CD4-positive, alpha-beta T cell treated with Interferon gamma for 1 hour (primary cell): ENCODE results near the gene TASL.
"Not testable (repeated sequence)": the region's sequence is repeated elsewhere in the genome, so short reads cannot be mapped to it uniquely, and the experiment has no call there.

Experiments used
- DNase-seq: peaks from one replicate; pipeline ENCODE4 v3.0.0-alpha.2; 2020

The TASL gene, protein sequence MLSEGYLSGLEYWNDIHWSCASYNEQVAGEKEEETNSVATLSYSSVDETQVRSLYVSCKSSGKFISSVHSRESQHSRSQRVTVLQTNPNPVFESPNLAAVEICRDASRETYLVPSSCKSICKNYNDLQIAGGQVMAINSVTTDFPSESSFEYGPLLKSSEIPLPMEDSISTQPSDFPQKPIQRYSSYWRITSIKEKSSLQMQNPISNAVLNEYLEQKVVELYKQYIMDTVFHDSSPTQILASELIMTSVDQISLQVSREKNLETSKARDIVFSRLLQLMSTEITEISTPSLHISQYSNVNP

DNA sequence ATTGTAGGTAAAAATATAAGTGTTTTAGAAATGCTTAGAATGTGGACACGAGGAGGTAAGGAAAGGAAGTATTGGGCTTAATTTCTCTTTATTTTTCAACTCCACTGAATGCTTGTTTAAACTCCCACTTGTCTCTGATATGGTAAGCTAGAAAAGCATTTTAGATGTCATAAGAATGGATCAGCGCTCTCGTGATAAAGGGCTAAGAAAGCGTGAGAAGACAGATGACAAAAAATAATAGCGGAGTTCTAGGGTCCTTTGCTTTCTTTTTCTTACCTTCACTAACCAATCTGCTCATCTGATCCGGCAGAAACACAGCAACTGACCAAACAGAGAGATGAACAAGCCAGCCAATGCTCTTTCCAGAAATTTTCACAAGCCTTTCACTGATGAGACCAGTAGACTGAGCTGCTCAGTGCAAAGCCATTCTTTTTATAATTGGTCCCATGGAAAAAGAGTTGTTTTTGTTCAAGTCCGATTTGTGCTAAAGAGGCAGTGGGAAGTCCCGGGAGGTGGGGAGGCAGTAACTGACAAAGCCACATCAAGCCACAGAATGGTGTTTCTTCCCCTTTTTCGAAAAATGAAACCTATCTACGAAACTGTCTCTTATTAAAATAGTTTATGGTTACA lies at the start of gene TASL:
TSS of gene TASL (minus strand) at position 405 of the 630 bp plus-strand sequence. CDS start 17,411 bp downstream, outside the sequence.
- DNase-seq: peak; percentile 74

DNA sequence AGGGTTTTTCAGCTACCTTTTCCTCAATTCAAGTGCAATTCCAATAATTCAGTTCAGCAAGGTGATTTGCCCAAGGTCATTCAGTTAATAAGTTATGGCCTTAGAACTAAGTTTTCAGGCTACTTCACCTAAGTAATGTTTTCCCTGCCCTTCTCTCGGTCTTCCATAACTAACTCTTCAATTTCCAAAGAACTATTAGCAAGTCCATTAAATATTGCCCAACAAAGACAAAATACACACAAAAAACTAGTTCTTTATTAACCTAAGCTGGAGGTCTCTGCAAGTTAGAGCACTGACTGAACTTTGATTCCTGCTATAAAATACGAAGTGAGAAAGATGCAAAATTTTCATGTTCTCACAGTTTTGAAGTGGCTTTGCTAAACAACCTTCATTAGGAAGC lies 48.8 kb upstream of the TASL start:
- DNase-seq: no peak

DNA sequence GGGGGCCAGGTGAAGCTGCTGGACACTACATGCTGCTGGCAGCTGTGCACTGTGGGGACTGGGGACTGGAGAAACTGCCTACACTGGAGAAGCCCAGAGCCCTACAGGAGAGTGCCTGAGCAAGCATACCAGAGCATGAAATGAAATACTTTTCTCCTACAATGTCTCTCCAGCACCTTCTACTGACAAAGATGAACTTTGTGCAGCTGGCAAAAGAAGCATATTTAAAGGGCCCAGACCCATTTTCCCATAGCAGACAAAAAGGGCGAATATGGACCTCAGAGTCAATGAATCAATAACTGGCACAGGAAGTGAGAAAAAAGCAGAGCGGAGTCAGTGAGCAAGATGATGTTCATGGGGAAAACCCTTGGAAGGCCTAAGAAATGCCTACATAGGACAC lies 44.8 kb upstream of the TASL start:
- no peak for DNase-seq

DNA sequence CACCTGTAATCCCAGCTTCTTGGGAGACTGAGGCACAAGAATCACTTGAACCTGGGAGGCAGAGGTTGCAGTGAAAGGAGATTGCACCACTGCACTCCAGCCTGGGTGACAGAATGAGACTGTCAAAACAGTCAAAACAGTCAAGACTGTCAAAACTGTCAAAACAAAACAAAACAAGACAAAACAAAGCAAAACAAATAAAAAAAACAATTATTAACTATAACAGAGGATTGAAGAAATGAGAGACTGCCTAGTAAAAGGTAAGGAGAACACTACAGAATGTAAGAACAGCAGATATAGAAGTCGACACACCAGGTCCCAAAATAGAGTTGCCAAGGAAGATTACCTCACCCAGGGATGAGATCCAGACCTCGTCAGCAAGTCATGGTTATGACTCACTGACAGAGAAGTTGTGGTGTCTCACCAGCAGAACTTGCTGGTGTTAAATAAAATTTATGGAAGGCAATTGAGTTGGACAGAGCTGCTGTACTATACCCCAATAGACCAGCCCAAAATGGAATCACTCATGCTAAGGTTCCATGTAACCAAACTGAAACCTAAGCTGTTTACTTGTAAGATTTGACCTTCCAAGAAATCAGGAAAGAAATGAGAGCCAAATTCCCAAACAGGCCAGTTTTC lies 43.5 kb upstream of the TASL start:
- DNase-seq: peak; percentile 46

DNA sequence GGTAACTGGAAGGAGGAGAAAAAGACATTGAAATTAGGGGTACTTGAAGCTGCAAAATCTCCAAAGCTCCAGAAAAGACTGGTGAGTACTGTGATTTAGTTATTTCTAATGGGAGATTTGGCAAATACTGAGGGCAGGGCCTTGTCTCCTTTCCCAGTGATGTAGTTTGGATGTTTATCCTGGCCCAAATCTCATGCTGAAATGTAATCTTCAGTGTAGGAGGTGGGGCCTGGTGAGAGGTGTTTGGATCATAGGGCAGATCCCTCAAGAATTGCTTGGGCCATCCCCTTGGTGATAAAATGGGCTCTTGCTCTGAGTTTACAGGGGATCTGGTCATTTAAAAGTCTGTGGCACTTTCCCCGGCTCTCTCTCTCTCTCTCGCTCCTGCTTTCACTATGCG lies 42.6 kb upstream of the TASL start:
- DNase-seq: no peak

DNA sequence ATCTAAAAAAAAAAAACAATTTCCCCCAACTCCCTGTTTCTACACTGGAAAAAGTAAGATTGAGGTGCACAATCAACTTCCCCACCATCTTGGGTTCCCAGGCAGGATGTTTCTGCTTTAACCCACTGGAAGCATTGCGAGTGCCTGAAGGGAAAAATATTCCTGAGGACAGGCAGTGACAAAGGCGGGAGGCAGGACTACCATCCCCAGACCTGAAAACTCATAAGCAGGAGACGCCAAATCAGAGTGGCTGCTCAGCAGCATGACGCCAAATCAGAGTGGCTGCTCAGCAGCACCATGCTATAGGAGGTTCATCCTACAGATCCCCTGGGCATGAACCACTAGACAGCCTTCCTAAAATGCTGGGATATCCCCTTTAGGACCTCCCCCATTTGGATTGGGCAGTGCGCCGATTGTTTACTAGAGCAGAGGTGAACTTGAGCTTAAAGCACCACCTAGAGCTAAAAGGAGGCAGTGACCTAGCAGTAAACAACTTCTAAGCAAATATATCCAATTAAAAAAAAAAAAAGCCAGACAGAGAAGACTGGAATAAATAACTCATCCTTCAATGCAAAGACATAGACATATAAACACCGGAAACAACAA lies 40.7 kb upstream of the TASL start:
- peak; percentile 22 for DNase-seq

DNA sequence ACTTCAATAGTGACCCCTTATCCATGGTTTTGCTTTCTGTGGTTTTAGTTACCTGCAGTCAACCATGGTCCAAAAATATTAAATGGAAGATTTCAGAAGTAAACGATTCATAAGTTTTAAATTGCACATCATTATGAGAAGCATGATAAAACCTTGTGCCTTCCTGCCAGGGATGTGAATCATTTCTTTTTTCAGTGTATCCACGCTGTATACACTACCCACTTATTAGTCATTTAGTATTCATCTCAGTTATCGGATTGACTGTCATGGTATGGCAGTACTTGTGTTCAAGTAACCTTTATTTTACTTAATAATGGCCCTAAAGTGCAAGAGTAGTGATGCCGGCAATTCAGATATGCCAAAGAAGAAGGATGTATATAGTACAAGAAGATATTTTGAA lies 37.7 kb upstream of the TASL start:
- no peak for DNase-seq

DNA sequence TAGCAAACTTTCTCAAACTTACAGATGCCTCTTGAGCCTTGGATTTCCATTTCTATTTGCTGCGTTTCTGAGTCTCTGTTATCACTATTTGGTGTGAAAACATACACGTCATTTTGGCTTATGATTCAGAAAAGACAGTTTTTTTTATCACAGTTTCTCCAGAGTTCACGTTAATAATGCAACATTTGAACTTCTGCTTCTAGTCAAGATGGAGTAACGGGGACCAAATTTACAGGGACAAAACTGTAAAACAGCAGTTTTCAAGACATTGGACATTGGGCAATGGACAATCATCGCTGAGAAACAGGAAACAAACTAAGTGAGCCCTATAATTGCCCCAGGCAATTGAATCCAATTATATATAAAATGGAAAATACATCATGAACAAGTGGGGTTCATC lies 36.2 kb upstream of the TASL start:
- no peak for DNase-seq

DNA sequence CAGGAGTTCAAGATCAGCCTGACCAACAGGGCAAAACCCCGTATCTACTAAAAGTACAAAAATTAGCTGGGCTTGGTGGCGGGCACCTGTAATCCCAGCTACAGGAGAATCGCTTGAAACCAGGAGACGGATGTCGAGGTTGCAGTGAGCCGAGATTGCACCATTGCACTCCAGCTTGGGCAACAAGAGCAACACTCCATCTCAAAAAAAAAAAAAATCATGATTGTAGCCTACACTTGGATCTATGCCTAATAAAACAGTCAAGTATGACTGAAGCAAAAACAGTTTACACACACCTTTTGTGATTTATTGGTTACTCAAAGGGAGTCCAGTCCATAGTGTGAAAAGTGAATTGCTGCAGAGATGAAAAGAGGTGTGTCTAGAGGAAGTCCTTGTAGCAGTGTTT lies 34.7 kb upstream of the TASL start:
- DNase-seq: no peak

DNA sequence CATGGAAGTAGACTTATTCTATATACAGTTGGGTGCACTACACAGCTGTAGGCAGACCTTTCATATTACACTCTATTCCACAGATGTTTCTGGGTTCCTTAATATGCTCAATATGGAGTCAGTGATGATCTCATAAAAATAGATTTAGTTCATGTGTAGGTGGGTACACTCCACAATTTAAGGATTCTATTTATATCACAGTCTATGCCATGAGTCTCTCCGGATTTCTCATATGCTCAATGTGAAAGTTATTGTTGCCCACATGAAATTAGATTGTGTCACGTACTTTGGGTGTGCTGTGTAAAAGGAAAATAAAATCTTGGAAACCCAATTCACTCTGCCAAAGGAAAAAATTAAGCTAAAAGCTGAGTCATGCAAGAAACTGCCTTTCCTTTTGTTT lies 32.5 kb upstream of the TASL start:
- no peak for DNase-seq

DNA sequence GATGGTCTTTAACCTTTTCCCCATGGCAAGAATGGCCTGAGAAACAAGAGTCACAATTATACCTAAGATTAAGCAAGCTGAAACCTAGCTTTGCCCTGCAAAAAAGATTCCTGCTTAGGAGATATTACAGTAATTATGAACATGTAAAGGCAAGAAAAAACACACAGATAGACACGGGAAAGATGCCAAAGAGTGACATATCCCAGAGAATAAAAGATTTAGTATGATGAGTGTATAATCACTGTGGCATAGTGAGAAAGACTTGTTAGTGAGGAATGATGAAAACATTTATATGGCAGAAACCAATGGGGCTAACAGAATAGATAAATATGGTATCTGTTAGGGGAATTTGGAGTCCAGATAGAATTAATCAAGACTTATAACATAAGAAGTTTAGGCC lies 29.6 kb upstream of the TASL start:
- no peak for DNase-seq

DNA sequence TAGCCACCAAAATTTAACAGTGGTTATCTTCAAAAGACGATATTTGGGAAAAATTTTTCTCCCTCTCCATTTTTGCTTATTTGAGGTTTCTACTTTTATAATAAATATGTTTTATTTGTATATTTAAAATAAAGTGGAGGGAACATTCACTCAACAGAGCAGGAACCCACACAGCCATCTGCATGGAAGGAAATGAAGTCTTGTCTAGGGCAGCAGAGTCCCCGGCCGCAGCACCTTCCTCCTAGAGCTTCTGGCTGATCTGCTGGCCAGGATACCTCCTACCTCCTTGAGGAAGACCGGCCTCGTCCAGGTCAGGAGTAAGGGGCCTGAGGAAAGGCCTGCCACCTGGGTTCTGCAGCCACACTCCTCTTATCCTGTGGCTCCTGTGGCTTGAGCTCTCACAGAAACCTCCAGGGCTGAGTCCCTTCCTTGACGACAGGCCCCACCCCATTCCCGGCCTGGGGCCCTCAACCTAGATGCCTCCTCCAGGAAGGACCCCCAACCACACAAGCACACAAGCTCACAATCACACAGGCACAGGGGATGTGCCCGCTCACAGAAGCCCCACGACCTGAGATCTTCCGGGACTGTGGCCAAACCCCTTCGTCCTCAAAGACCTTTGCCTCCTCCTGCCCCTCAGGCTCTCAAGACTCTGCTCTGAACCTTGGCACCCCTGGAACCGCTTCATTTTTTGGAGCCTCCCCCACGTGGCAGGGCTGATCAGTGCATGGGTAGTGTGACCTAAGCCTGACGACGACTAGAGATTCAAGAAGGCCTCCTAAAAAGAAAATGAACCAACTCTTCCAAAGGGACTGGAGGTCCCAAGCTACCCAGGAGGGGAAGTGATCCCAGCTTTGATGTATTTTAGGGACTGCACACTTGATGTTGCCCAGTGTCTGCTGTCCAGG lies 23.0 kb upstream of the TASL start:
- not testable (repeated sequence) for DNase-seq

DNA sequence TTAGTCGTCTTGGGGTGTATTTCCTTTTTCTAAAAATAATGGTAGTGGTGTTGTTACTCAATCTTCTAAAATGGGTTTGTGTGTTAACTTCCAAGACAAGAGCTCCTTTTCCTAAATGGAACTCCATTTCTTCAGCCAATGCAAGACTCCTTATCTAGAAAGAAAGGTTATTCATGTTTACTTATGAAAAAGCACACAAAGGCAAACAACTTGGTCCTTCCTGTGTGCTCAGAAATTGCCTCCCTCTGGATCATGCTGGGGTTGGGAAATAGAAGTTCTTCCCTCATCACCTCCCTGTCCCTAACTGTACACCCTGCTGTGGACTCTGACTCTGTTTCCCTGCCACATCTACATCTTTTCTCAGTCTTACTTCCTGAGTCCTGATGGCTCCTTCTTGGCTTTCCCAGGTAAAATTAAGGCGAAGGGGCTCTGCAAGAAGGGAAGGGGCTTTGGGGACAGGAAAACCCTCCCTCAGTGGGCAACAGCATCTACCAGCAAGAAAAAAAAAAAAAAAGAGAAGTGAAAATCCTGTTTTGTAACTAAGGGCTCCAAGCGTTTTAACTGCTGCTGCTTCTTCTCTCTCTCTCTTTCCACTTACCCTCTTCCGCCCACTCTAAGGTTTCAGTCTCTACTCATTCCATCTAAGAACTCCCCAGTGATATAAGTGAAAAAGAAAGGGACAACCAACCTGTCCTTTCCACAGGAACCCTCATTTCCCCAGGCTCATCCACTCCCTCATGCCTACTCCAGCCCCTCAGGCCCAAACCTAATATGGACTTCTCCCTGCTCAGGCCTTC lies 19.8 kb upstream of the TASL start:
- no peak for DNase-seq

DNA sequence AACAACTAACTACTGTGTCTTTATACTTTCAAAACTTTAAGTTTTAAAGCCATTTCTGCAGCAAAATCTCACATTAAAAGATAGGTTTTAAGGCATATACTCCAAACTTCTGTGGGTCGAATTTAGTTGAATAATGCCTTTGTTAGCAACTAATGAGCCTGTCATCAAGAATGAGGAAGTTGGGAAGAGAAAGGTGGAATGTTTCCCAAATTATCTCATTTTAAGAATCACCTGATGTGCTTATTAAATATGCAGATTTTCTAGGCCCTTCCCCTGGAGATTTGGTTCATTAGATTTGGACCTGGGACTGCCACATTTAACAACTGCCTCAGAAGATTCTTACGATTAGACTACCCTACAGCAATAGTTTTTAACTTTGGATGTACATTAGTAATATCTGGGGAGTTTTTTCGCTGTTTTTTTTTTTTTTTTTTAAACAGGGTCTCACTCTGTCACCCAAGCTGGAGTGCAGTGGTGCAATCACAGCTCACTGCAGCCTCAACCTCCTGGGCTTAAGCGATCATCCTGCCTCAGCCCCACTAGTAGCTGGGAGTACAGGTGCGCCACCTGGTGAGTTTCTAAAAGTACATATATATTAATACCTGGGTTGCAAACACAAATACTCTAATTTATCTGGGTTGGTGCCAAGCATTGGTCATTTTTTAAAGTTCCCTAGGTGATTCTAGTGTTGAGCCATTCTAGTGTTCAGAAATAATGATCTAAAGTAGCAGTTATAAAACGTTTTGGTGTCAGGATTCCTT lies 16.1 kb upstream of the TASL start:
- DNase-seq: peak; percentile 37

DNA sequence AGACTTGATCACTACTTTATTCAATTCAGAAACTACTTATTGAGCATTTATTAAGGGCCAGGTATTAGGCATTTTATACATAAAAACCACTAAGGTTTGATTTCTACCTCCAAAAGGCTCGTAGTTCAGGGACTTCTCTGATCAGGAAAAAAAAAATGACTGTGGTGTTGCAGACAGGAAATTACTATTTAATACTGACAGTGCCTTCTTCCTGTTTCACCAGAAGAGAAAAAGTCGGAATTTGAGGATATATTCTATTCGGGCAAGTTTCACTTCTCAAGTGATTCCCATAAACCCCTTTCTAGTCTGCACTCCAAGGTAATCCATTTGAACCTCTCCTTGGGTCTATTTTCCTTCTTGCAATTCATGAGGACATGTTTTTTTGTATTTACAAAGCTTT lies 15.3 kb upstream of the TASL start:
- DNase-seq: no peak

DNA sequence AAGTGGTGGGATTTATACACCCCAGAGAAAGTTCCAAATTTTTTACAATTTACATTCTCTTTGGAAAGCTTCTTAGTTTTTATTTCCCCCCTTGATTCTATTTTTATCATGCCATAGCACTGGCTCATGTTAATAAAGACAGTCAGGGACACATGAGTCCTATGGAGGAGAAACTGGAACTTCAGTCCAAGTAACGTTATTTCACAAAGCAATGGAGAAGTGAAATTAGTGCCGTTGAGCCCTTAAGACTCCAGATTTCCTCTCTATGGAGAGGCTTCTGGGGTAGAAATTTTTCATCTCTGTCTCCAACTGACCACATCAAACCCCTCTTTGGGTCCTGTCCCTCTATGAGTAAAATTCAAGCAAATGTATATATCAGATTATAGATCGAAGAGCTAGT lies 12.8 kb upstream of the TASL start:
- no peak for DNase-seq

DNA sequence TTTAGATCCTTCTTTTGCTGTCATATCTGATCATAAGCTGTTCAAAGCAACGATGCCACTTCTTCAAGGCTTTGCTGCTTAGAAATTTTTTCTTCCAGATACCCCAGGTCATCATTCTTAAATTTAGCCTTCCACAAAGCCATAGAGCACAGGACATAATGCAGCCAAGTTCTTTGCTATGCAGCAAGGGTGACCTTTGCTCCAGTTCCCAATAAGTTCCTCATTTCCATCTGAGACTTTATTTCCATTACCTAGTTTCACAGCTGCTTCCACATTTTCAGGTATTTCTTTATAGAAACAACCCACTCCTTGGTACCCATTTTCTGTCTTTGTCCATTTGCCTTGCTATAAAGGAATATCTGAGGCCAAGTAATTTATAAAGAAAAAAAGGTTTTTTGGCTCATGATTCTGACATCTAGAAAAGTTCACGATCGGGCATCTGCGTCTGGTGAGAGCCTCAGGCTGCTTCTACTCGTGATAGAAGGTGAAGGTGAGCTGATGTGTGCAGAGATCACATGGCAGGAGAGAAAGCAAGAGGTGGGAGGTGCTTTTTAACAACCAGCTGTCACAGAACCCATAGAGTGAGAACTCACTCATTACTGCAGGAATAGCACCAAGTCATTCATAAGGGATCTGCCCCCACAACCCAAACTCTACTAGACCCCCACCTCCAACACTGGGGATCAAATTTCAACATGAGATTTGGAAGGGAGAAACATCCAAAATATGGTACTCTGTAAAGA lies 11.8 kb upstream of the TASL start:
- no peak for DNase-seq

DNA sequence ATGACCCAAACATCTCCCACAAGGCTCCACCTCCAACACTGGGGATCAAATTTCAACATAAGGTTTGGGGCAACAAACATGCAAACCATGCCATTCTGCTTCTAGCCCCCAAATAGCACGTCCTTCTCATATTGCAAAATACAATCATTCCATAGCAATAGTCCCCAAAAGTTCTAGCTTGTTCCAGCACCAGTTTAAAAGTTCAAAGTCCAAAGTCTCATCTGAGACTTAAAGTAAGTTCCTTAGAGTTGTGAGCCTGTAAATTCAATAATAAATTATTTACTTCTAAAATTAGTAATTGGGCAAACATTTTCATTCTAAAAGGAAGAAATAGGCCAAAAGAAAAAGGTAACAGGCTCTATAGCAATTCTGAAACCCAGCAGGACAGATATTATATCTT lies 8.9 kb upstream of the TASL start:
- DNase-seq: no peak

DNA sequence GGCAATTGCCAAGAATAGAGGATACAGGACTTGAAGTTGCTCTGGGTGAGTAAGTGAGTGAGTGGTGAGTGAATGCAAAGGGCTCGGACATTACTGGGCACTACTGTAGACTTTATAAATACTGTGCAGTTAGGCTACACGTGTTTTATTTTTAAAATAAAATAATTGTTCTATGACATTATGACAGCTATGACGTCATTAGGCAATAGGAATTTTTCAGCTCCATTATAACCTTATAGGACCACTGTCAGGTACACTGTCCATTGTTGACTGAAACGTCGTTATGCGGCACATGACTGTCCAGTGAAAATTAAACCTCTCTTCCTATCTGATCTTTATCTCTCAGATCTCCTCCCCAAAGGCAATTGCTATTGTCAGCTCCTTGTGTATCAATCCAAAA lies 5.1 kb upstream of the TASL start:
- no peak for DNase-seq

DNA sequence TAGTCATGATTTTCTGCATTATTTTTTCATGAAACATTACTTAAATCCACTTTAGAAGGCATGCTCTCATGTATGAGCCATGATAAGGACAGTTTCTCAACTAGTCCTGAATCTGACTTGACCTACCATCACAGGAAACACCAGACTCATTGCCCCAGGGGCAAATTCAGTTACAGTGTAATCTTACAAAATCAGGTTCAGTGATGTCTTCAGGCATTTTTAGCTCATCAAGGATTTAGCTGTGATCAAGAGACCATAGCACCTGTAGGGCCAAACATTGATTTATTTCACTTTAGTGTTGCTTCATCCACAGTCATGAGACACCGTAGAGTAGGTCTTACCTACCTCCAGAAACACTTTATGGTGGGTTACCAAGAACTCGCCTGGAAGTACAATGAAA lies 3.1 kb upstream of the TASL start:
- no peak for DNase-seq

DNA sequence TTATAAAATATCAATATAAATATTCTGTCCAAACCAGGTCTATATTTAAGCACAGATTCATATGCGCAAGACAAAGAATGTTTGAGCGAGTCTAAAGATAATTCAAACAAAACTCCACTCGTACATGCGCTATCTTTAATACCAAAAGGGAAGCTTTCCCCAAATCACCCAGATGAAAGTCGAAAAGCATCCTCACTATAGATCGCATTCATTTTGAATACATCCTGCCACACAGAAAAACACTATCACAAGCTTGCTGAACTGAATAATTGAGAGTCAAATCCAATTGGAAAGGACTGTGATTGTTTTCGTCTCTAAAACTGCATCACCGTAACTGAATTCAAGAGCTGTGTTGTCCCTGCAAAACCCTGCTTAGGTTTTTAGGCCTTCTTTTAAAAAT lies 685 bp downstream of the TASL start:
- no peak for DNase-seq
